RWPE2 (cell line): ENCODE measurements around the gene CD300C.

Experiments
- ATAC-seq: fragments of 200-7000 bp; cut with Tn5 transposase; 3 replicates; pipeline ENCODE4 v1.9.1; 2021; ENCODE audit warnings: low read depth
- DNase-seq: peaks from one replicate; pipeline ENCODE4 v3.0.0-alpha.2; 2020; ENCODE audit warnings: low spot score
- H3K27ac ChIP-seq: fragments of 450-650 bp; 2 replicates; pipeline ENCODE4 v1.5.1; 2017; ENCODE audit warnings: mild to moderate bottlenecking; ENCODE audit not compliant: poor library complexity, severe bottlenecking
- H3K27me3 ChIP-seq: fragments of 250-450 bp; sonication (Bioruptor Pico); 2 replicates; pipeline ENCODE4 v1.5.1; 2021; ENCODE audit warnings: mild to moderate bottlenecking, moderate library complexity; ENCODE audit not compliant: insufficient read depth, poor library complexity, severe bottlenecking
- H3K36me3 ChIP-seq: fragments of 250-450 bp; sonication (Bioruptor Pico); 2 replicates; pipeline ENCODE4 v1.5.1; 2020; ENCODE audit warnings: low read depth, mild to moderate bottlenecking, moderate library complexity
- H3K4me1 ChIP-seq: fragments of 250-450 bp; sonication (Bioruptor Pico); 2 replicates; pipeline ENCODE4 v1.5.1; 2021; ENCODE audit warnings: mild to moderate bottlenecking, moderate library complexity; ENCODE audit not compliant: insufficient read depth, poor library complexity, severe bottlenecking
- H3K4me3 ChIP-seq: fragments of 250-450 bp; sonication (Bioruptor Pico); 2 replicates; pipeline ENCODE4 v1.5.1; 2021; ENCODE audit warnings: mild to moderate bottlenecking, moderate library complexity; ENCODE audit not compliant: severe bottlenecking
- H3K9me3 ChIP-seq: fragments of 250-450 bp; sonication (Bioruptor Pico); 2 replicates; pipeline ENCODE4 v1.5.1; 2021; ENCODE audit warnings: mild to moderate bottlenecking, moderate library complexity; ENCODE audit not compliant: severe bottlenecking
- CTCF ChIP-seq: fragments of 450-650 bp; IDR thresholded peaks from one replicate; pipeline ENCODE4 v1.5.1; 2017; ENCODE audit warnings: mild to moderate bottlenecking, moderate library complexity; ENCODE audit not compliant: poor library complexity, severe bottlenecking

The CD300C gene

DNA sequence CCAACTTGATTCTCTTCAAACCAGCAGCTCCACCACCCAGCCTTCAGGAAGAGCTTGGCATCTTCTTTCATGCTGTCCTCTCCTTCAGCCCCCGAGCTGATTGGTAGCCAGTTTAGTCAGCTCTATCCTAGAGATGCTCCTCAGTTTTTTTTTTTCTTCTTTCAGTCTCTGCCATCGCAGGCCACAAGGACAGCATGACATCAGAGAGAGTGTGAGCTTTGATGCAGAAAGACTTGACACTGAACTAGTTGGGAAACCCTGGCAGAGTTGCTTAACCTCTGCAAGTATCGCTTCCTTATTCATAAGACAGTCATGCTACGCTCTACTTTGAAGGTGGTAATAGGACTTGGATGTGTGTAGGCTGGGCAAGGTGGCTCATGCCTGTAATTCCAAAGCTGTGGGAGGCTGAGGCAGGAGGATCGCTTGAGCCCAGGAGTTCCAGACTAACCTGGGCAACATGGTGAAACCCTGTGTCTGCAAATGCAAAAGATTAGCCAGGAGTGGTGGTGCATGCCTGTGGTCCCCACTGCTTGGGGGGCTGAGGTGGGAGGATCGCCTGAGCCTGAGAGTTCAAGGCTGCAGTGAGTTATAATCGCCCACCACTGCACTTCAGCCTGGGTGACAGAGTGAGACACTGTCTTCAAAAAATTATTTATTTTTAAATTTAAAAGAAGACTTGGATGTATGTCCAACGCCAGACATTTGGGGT is 17.3 kb downstream of the CD300C start:
- H3K4me3 ChIP-seq: no peak overlapping the region
- no peak for DNase-seq

DNA sequence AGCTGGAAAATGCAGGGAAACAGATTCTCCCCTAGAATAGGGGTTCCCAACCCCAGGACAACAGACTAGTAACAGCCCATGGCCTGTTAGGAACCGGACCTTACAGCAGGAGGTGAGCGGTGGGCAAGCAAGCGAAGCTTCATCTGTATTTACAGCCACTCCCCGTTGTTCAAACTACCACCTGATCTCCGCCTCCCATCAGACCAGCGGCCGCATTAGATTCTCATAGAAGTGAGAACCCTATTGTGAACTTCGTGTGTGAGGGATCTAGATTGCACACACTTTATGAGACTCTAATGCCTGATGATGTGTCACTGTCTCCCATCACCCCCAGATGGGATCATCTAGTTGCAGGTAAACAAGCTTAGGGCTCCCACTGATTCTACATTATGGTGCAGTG is 18.2 kb downstream of the CD300C start:
- H3K36me3 ChIP-seq: no peaks in the 10 kb centered on the region
- H3K4me3 ChIP-seq: no peak overlapping the region
- H3K9me3 ChIP-seq: no peaks in the 10 kb centered on the region
- no peaks in the 10 kb centered on the region for H3K4me1 ChIP-seq
- H3K27me3 ChIP-seq: peaks cover 11% of the 10 kb centered on the region
- H3K27ac ChIP-seq: no peak overlapping the region
- DNase-seq (no peak), ATAC-seq (no peak)
- no peak for TF ChIP-seq CTCF

More for the DNA sequence above, 17.3 kb downstream of the CD300C start:
- no peak overlapping the region for H3K27ac ChIP-seq
- TF ChIP-seq CTCF: no peak
- no peaks in the 10 kb centered on the region for H3K4me1 ChIP-seq
- no peak for ATAC-seq
- H3K36me3 ChIP-seq: no peaks in the 10 kb centered on the region
- H3K9me3 ChIP-seq: no peaks in the 10 kb centered on the region
- peaks cover 11% of the 10 kb centered on the region for H3K27me3 ChIP-seq

- TF ChIP-seq CTCF: no peak
- Histone ChIP-seq H3K27me3 (peaks cover 11% of the 10 kb centered on the region), H3K4me3 (no peak overlapping the region), H3K4me1 (no peaks in the 10 kb centered on the region), H3K36me3 (no peaks in the 10 kb centered on the region), H3K27ac (no peak overlapping the region), H3K9me3 (no peaks in the 10 kb centered on the region)
- no peak for DNase-seq
- no peak for ATAC-seq
Observed at GRCh38 chr17:74527081-74527480, 18.8 kb downstream of the CD300C start.

GRCh38 chr17:74526681-74527080 is 19.2 kb downstream of the CD300C start:
- ATAC-seq: no peak
- no peak for DNase-seq
- H3K4me3 ChIP-seq: no peak overlapping the region
- H3K4me1 ChIP-seq: no peaks in the 10 kb centered on the region
- TF ChIP-seq CTCF: no peak
- H3K27me3 ChIP-seq: peaks cover 11% of the 10 kb centered on the region
- H3K9me3 ChIP-seq: no peaks in the 10 kb centered on the region
- no peak overlapping the region for H3K27ac ChIP-seq
- no peaks in the 10 kb centered on the region for H3K36me3 ChIP-seq

GRCh38 chr17:74525781-74526288 is 20.1 kb downstream of the CD300C start:
- ATAC-seq (no peak), DNase-seq (no peak)
- peaks cover 9% of the 10 kb centered on the region for H3K27me3 ChIP-seq
- no peak overlapping the region for H3K4me3 ChIP-seq
- no peaks in the 10 kb centered on the region for H3K4me1 ChIP-seq
- H3K9me3 ChIP-seq: no peaks in the 10 kb centered on the region
- TF ChIP-seq CTCF: no peak
- H3K27ac ChIP-seq: no peak overlapping the region
- no peaks in the 10 kb centered on the region for H3K36me3 ChIP-seq
